H1 (cell line): ENCODE measurements around the gene SHANK1. TPM values are rescaled to one million over a fixed set of nuclear protein-coding genes. Genes with fewer than 3 reads are reported as not detected.
"Not testable (repeated sequence)": the region's sequence is repeated elsewhere in the genome, so short reads cannot be mapped to it uniquely, and the experiment has no call there.

Source experiments
- CTCF ChIA-PET: fragments of 300-600 bp; sonication (Branson Sonifier 250); formaldehyde crosslinking; loops from one replicate; lab custom pipeline; 2021; ENCODE audit not compliant: partially characterized antibody; lab: Charles Lee
- POLR2A ChIA-PET: fragments of 300-600 bp; sonication (Branson Sonifier 250); formaldehyde crosslinking; loops from one replicate; lab custom pipeline; 2021; ENCODE audit warnings: inconsistent platforms; ENCODE audit not compliant: partially characterized antibody; lab: Charles Lee
- DNase-seq, 2 experiments: peaks; one replicate each; pipeline versions ENCODE4 v3.0.0 to v3.0.0-alpha.2; 2010 to 2022; ENCODE audit warnings: low spot score in 2 of 2, low read depth in 1 of 2, mixed read lengths in 1 of 2
- FAIRE-seq: peaks from 2 replicates; lab custom pipeline; 2011; peaks lifted over from hg19 to GRCh38; lab: Jason Lieb, UNC
- H2AFZ ChIP-seq: 2 replicates; pipeline ENCODE4 v1.8.1; 2012; ENCODE audit warnings: low read length, inconsistent platforms
- H2AK5ac ChIP-seq: 2 replicates; pipeline ENCODE4 v1.6.1; 2013; ENCODE audit warnings: low read depth, low read length
- H2BK120ac ChIP-seq: replicated peaks from 2 replicates; pipeline ENCODE3; 2013; ENCODE audit warnings: low read depth, low read length, inconsistent platforms
- H2BK12ac ChIP-seq: 2 replicates; pipeline ENCODE4 v1.6.1; 2013; ENCODE audit warnings: low read depth, low read length
- H2BK15ac ChIP-seq: 2 replicates; pipeline ENCODE4 v1.6.1; 2013; ENCODE audit warnings: low read length
- H2BK20ac ChIP-seq: 2 replicates; pipeline ENCODE4 v1.6.1; 2013; ENCODE audit warnings: low read length
- H2BK5ac ChIP-seq: 2 replicates; pipeline ENCODE4 v1.6.1; 2013; ENCODE audit warnings: low read depth, low read length
- H3K14ac ChIP-seq: 2 replicates; pipeline ENCODE4 v1.6.1; 2013; ENCODE audit warnings: inconsistent platforms; ENCODE audit not compliant: insufficient read length
- H3K18ac ChIP-seq: 2 replicates; pipeline ENCODE4 v1.6.1; 2013; ENCODE audit warnings: low read length; ENCODE audit errors: extremely low read depth
- H3K23ac ChIP-seq: 2 replicates; pipeline ENCODE4 v1.6.1; 2013; ENCODE audit warnings: inconsistent platforms; ENCODE audit not compliant: insufficient read length
- H3K23me2 ChIP-seq: 2 replicates; pipeline ENCODE4 v1.6.1; 2013; ENCODE audit warnings: low read depth, low read length
- H3K27ac ChIP-seq: 2 replicates; pipeline ENCODE4 v1.6.1; 2011; ENCODE audit warnings: low read depth, low read length, inconsistent platforms
- H3K27me3 ChIP-seq, 4 experiments: replicated peaks in 1 of 4; 1 replicate in 1 of 4; 2 replicates in 3 of 4; pipeline versions ENCODE4 v1.6.1 to v1.8.1; 2011 to 2013; ENCODE audit warnings: low read length in 3 of 4, mild to moderate bottlenecking in 3 of 4, inconsistent platforms in 2 of 4, mixed read lengths in 2 of 4, moderate library complexity in 1 of 4; ENCODE audit not compliant: control insufficient read depth in 3 of 4, insufficient read depth in 3 of 4; ENCODE audit errors: extremely low read depth in 1 of 4
- H3K36me3 ChIP-seq, 4 experiments: 2 replicates each; pipeline versions ENCODE4 v1.6.1 to v1.8.1; 2011 to 2013; ENCODE audit warnings: mild to moderate bottlenecking in 4 of 4, low read length in 3 of 4, moderate library complexity in 2 of 4, control low read depth in 1 of 4, inconsistent platforms in 1 of 4; ENCODE audit not compliant: insufficient read depth in 4 of 4, control insufficient read depth in 2 of 4
- H3K4ac ChIP-seq: replicated peaks from 2 replicates; pipeline ENCODE3; 2013; ENCODE audit warnings: low read length, low read depth, mixed read lengths, inconsistent platforms; ENCODE audit not compliant: insufficient read length
- H3K4me1 ChIP-seq, 4 experiments: replicated peaks in 1 of 4; 1 replicate in 1 of 4; 2 replicates in 3 of 4; pipeline versions ENCODE4 v1.6.1 to v1.8.1; 2011 to 2013; ENCODE audit warnings: low read length in 3 of 4, inconsistent platforms in 2 of 4, mixed read lengths in 1 of 4; ENCODE audit not compliant: insufficient read depth in 4 of 4, control insufficient read depth in 3 of 4
- H3K4me2 ChIP-seq, 2 experiments: 2 replicates each; pipeline versions ENCODE4 v1.6.1 to v1.8.1; 2011 to 2013; ENCODE audit warnings: low read depth in 2 of 2, low read length in 2 of 2, control low read depth in 1 of 2, inconsistent platforms in 1 of 2, mild to moderate bottlenecking in 1 of 2; ENCODE audit not compliant: insufficient read depth in 1 of 2
- H3K4me3 ChIP-seq, 4 experiments: fragments of 200-600, 300-600 bp in 1 of 4; sonication (generic), shearing (Covaris generic), sonication (Bioruptor Twin) in 1 of 4; 2 replicates each; pipeline versions ENCODE4 v1.5.1 to v1.8.1; 2011 to 2016; ENCODE audit warnings: low read length in 4 of 4, low read depth in 3 of 4, control low read depth in 2 of 4, inconsistent platforms in 2 of 4, mild to moderate bottlenecking in 2 of 4, mixed read lengths in 1 of 4, moderate library complexity in 1 of 4; ENCODE audit not compliant: insufficient read depth in 2 of 4; ENCODE audit errors: extremely low read depth in 1 of 4
- H3K56ac ChIP-seq: replicated peaks from 2 replicates; pipeline ENCODE3; 2013; ENCODE audit warnings: low read depth, mild to moderate bottlenecking, mixed read lengths, low read length, inconsistent platforms; ENCODE audit not compliant: insufficient read length
- H3K79me1 ChIP-seq: 2 replicates; pipeline ENCODE4 v1.6.1; 2013; ENCODE audit warnings: low read depth, low read length, control low read depth
- H3K79me2 ChIP-seq, 2 experiments: 2 replicates each; pipeline versions ENCODE4 v1.6.1 to v1.8.1; 2012 to 2013; ENCODE audit warnings: low read length in 2 of 2, mild to moderate bottlenecking in 2 of 2, inconsistent platforms in 1 of 2; ENCODE audit not compliant: insufficient read depth in 2 of 2, control insufficient read depth in 1 of 2
- H3K9ac ChIP-seq, 4 experiments: replicated peaks in 1 of 4; 1 replicate in 1 of 4; 2 replicates in 3 of 4; pipeline versions ENCODE4 v1.6.1 to v1.8.1; 2011 to 2013; ENCODE audit warnings: low read depth in 3 of 4, low read length in 3 of 4, control low read depth in 2 of 4, mild to moderate bottlenecking in 2 of 4, moderate library complexity in 2 of 4, inconsistent platforms in 1 of 4; ENCODE audit errors: extremely low read depth in 1 of 4
- H3K9me3 ChIP-seq, 2 experiments: 2 replicates each; pipeline versions ENCODE4 v1.6.1 to v1.8.1; 2012 to 2013; ENCODE audit warnings: mild to moderate bottlenecking in 2 of 2, moderate library complexity in 2 of 2, control low read depth in 1 of 2, inconsistent platforms in 1 of 2, low read depth in 1 of 2, low read length in 1 of 2, mixed read lengths in 1 of 2; ENCODE audit not compliant: insufficient read depth in 2 of 2
- H4K20me1 ChIP-seq, 2 experiments: replicated peaks in 1 of 2; 2 replicates each; pipeline versions ENCODE3 to v1.8.1; 2011 to 2013; ENCODE audit warnings: inconsistent platforms in 2 of 2, low read length in 2 of 2, mild to moderate bottlenecking in 1 of 2; ENCODE audit not compliant: insufficient read depth in 2 of 2, control insufficient read depth in 1 of 2
- H4K5ac ChIP-seq: 2 replicates; pipeline ENCODE4 v1.6.1; 2013; ENCODE audit warnings: low read length, low read depth, mixed read lengths, inconsistent platforms; ENCODE audit not compliant: insufficient read length
- H4K8ac ChIP-seq: 2 replicates; pipeline ENCODE4 v1.8.0; 2013; ENCODE audit warnings: mild to moderate bottlenecking, moderate library complexity, low read length, inconsistent platforms; ENCODE audit not compliant: insufficient read depth; ENCODE audit errors: extremely low read depth
- H4K91ac ChIP-seq: replicated peaks from 2 replicates; pipeline ENCODE3; 2013; ENCODE audit warnings: low read length, mixed read lengths, inconsistent platforms; ENCODE audit not compliant: insufficient read length
- WGBS, 2 experiments: shearing (Covaris generic) in 1 of 2; methylation state at CpG; one replicate each; pipeline versions ENCODE4 v1.1.6 to v1.1.7; 2013 to 2015; ENCODE audit warnings: low lambda C conversion rate in 2 of 2, mixed read lengths in 2 of 2, inconsistent platforms in 1 of 2, low coverage in 1 of 2, missing lambda C conversion rate in 1 of 2; ENCODE audit not compliant: insufficient replicate concordance in 2 of 2, insufficient coverage in 1 of 2, insufficient read length in 1 of 2; ENCODE audit errors: extremely low coverage in 1 of 2, missing lambda C conversion rate in 1 of 2; 5-methylcytosine and 5-hydroxymethylcytosine counted together
- polyA plus RNA-seq, 7 experiments: library from polyadenylated mRNA; depleted of rRNA in 3 of 7; stranded (reverse) in 5 of 7; unstranded in 2 of 7; fragments of >200 nt in 5 of 7; fragments of 200-250 nt in 2 of 7; gene quantifications; 1 replicate in 5 of 7; 2 replicates in 1 of 7; 4 replicates in 1 of 7; pipeline versions ENCODE4 v1.2.1 to v1.2.3, GENCODE V29; 2011 to 2013; ENCODE audit warnings: missing spikeins in 2 of 7, mixed read lengths in 2 of 7
- total RNA-seq: library from RNA; stranded (reverse); fragmentation: NEBNext Ultra II Directional; extraction: Animal tissue kit (Norgen Biotek cat#: 25700); gene quantifications from 2 replicates; pipeline ENCODE4 v1.2.1, GENCODE V29; 2021

SHANK1 gene
- total and polyA plus RNA-seq, 2 of the 8 experiments (the other 6 are each of a cell fraction or from before 2014, with no cell fraction given) = 1.1 to 3.7 TPM

DNA sequence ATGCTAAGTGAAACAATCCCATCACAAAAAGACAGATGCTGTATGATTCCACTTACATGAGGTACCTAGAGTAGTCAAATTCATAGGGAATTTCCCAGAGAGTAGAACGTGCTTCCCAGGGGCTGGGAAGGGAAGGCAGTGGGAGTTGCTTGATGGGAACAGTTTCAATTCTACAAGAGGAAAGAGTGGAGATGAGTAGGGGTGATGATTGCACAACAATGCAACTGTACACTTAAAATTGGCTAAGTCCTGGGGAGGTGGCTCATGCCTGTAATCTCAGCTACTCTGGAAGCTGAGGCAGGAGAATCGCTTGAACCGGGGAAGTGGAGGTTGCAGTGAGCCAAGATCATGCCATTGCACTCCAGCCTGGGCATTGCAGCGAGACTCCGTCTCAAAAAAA lies 101.2 kb downstream of the SHANK1 start:
- 89% methylated on average over 4 of the region's 5 CpGs; no CpG with 5 or more reads in 1 of the 2 experiments for WGBS, 2 experiments
- H4K20me1 ChIP-seq, H4K8ac ChIP-seq, POLR2A ChIA-PET, H3K14ac ChIP-seq, H3K27me3 ChIP-seq, FAIRE-seq, H2AFZ ChIP-seq, H3K79me2 ChIP-seq, H3K36me3 ChIP-seq, H3K9ac ChIP-seq, H2BK5ac ChIP-seq, H3K4me1 ChIP-seq, DNase-seq, H3K23me2 ChIP-seq, H2BK20ac ChIP-seq, H2BK12ac ChIP-seq, H3K4me2 ChIP-seq, H3K56ac ChIP-seq, H3K4ac ChIP-seq, CTCF ChIA-PET, H3K9me3 ChIP-seq, H2AK5ac ChIP-seq, H3K23ac ChIP-seq, H3K27ac ChIP-seq, H3K18ac ChIP-seq, H3K79me1 ChIP-seq, H4K91ac ChIP-seq, H2BK120ac ChIP-seq, H2BK15ac ChIP-seq, H4K5ac ChIP-seq, H3K4me3 ChIP-seq: not testable (repeated sequence)
